ENCODE measurements around the gene ARL4D. TPM values are rescaled to one million over a fixed set of nuclear protein-coding genes. Genes with fewer than 3 reads are reported as not detected.

The ARL4D gene
- total and polyA plus RNA-seq, 4 donors = 10.3 to 37.8 (median 16.4) TPM

DNA sequence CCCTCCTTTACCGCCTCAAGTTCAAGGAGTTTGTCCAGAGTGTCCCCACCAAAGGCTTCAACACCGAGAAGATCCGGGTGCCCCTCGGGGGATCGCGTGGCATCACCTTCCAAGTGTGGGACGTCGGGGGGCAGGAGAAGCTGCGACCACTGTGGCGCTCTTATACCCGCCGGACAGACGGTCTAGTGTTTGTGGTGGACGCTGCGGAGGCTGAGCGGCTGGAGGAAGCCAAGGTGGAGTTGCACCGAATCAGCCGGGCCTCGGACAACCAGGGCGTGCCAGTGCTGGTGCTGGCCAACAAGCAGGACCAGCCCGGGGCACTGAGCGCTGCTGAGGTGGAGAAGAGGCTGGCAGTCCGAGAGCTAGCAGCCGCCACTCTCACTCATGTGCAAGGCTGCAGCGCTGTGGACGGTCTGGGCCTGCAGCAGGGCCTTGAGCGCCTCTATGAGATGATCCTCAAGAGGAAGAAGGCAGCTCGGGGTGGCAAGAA is 1.1 kb downstream of the ARL4D start:
- peaks cover 0 to 30% (median 11%) of the 10 kb centered on the region in 5 donors for H3K4me1 ChIP-seq (ENCODE audit: control insufficient read depth in 5 of 5, insufficient read depth in 5 of 5, low read length in 5 of 5)

DNA sequence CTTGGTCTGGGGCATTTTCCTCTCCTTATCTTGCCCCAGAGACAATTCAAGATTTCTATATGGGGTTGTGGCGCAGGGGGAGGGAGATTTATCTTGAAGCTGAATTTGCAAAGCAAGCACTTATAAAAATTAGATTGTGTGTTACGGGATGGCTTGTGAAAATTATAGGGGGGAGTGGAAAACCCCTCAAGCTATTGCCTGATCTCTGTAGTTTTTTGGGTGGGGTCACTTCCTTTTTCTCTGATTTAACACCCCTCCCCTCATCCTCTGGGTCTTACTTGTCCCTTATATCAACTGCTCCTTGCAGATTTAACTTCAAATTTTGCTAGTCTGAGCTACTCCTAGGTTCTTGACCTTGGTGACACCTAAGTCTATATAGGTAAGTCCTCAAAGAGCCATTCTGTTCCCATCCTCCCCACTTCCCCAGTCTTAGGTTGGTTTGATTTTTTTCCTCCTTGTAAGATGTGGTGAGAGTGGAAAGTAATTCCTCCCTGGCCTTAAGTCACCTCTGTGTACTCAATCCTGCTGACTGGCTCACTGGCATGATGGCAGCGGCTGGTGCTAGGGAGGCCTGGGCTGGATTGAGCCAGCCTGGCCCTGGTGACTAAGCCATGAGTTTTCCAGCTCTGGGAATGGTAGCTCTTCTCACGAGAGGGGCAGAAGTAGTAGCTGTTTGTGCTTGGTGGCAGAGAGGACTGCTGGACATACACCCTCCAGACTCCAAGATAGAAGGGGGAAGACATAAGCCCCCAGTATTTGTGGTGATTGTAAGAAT is 2.3 kb downstream of the ARL4D start:
- no peaks in the 10 kb centered on the region for H3K36me3 ChIP-seq (ENCODE audit: control insufficient read depth in 4 of 4, insufficient read depth in 4 of 4, low read length in 4 of 4)
- H3K4me1 ChIP-seq (ENCODE audit: control insufficient read depth in 5 of 5, insufficient read depth in 5 of 5, low read length in 5 of 5) = peaks cover 0 to 30% (median 11%) of the 10 kb centered on the region in 5 donors
- H3K4me3 ChIP-seq = no peak overlapping the region
- DNase-seq (peak in 1 of 3 donors; percentile 53), ATAC-seq (ENCODE audit: insufficient read depth, low FRiP score) (peak; percentile 68)
- peak overlapping the region in 1 of 2 donors; percentile 41 for H3K27ac ChIP-seq (ENCODE audit: low read depth in 1 of 2, low read length in 1 of 2)
- H3K27me3 ChIP-seq (ENCODE audit: control insufficient read depth in 3 of 3, insufficient read depth in 3 of 3, low read length in 2 of 3) = no peaks in the 10 kb centered on the region
- H3K9me3 ChIP-seq (ENCODE audit: control insufficient read depth in 4 of 4, insufficient read depth in 3 of 4, low read length in 3 of 4) = no peaks in the 10 kb centered on the region
- TF ChIP-seq, protein P1, sequence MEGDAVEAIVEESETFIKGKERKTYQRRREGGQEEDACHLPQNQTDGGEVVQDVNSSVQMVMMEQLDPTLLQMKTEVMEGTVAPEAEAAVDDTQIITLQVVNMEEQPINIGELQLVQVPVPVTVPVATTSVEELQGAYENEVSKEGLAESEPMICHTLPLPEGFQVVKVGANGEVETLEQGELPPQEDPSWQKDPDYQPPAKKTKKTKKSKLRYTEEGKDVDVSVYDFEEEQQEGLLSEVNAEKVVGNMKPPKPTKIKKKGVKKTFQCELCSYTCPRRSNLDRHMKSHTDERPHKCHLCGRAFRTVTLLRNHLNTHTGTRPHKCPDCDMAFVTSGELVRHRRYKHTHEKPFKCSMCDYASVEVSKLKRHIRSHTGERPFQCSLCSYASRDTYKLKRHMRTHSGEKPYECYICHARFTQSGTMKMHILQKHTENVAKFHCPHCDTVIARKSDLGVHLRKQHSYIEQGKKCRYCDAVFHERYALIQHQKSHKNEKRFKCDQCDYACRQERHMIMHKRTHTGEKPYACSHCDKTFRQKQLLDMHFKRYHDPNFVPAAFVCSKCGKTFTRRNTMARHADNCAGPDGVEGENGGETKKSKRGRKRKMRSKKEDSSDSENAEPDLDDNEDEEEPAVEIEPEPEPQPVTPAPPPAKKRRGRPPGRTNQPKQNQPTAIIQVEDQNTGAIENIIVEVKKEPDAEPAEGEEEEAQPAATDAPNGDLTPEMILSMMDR (IDR thresholded peaks at IDR 0.05; ENCODE audit: control extremely low read depth, extremely low read depth) = no peak
- 57 to 85% methylated on average over 4 of the region's 4 CpGs for WGBS, 2 donors
- peak overlapping the region in 1 of 2 donors; percentile 17 for H3K9ac ChIP-seq (ENCODE audit: insufficient read depth in 1 of 2, low read length in 2 of 2)

More for the DNA sequence above, 1.1 kb downstream of the ARL4D start:
- no peak for ATAC-seq (ENCODE audit: insufficient read depth, low FRiP score)
- Histone ChIP-seq H3K27me3 (ENCODE audit: control insufficient read depth in 3 of 3, insufficient read depth in 3 of 3, low read length in 2 of 3) (no peaks in the 10 kb centered on the region), H3K9ac (ENCODE audit: insufficient read depth in 1 of 2, low read length in 2 of 2) (peak overlapping the region in 1 of 2 donors; percentile 87), H3K4me3 (peak overlapping the region; percentile 22), H3K9me3 (ENCODE audit: control insufficient read depth in 4 of 4, insufficient read depth in 3 of 4, low read length in 3 of 4) (no peaks in the 10 kb centered on the region), H3K27ac (ENCODE audit: low read depth in 1 of 2, low read length in 1 of 2) (no peak overlapping the region), H3K36me3 (ENCODE audit: control insufficient read depth in 4 of 4, insufficient read depth in 4 of 4, low read length in 4 of 4) (no peaks in the 10 kb centered on the region)
- DNase-seq = no peak
- 74 to 84% methylated on average over 28 of the region's 28 CpGs for WGBS, 2 donors
- TF ChIP-seq, protein P1 (IDR thresholded peaks at IDR 0.05; ENCODE audit: control extremely low read depth, extremely low read depth) = no peak

DNA sequence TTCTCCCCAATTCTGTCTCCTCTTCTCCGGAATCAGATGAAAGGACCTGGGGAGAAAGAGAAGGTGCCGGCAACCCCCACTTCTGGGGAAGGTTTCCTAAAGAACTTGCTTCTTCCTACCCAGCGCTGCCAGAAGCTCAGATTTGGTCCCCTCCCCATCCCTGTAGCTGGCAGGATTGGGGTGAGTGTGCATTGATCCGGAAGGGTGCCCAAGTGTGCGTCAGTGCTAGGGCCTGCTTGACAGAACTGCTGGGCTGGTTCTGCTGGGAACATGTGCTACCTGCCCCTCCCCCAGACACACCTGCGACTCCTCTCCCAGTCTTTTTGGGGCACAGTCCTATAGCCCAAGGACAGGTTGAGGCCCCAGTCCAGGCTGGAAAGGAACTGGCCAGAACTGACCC is 3.3 kb downstream of the ARL4D start:
- Histone ChIP-seq H3K36me3 (ENCODE audit: control insufficient read depth in 4 of 4, insufficient read depth in 4 of 4, low read length in 4 of 4) (no peaks in the 10 kb centered on the region), H3K4me3 (no peak overlapping the region), H3K9me3 (ENCODE audit: control insufficient read depth in 4 of 4, insufficient read depth in 3 of 4, low read length in 3 of 4) (no peaks in the 10 kb centered on the region), H3K4me1 (ENCODE audit: control insufficient read depth in 5 of 5, insufficient read depth in 5 of 5, low read length in 5 of 5) (peaks cover 0 to 30% (median 11%) of the 10 kb centered on the region in 5 donors), H3K9ac (ENCODE audit: insufficient read depth in 1 of 2, low read length in 2 of 2) (no peak overlapping the region), H3K27me3 (ENCODE audit: control insufficient read depth in 3 of 3, insufficient read depth in 3 of 3, low read length in 2 of 3) (no peaks in the 10 kb centered on the region), H3K27ac (ENCODE audit: low read depth in 1 of 2, low read length in 1 of 2) (no peak overlapping the region)
- TF ChIP-seq, protein P1 (IDR thresholded peaks at IDR 0.05; ENCODE audit: control extremely low read depth, extremely low read depth) = no peak
- WGBS, 2 donors = 94% methylated on average over 6 of the region's 6 CpGs
- DNase-seq (no peak), ATAC-seq (ENCODE audit: insufficient read depth, low FRiP score) (no peak)

Measured in lung (tissue), 12 donors.